ENCODE measurements around the gene FDX2.

- peak in 1 of 6 experiments; percentile 26 for TF ChIP-seq CTCF (IDR thresholded peaks at IDR 0.05)
- TF ChIP-seq POLR2A (IDR thresholded peaks at IDR 0.05), result no peak
Measured at GRCh38 chr19:10315335-10316214, at the start of gene FDX2.
